Activated CD4-positive, alpha-beta T cell treated with anti-CD3 and anti-CD28 coated beads, Interleukin-10, Interleukin-2, amounts not matched to agents 100 ng/mL and 50 ng/mL, durations not matched to agents 16 hours and 8 hours (primary cell): ENCODE results near the gene CACNA1C.

Source experiments
- DNase-seq: peaks from one replicate; pipeline ENCODE4 v3.0.0-alpha.2; 2020

CACNA1C gene

DNA sequence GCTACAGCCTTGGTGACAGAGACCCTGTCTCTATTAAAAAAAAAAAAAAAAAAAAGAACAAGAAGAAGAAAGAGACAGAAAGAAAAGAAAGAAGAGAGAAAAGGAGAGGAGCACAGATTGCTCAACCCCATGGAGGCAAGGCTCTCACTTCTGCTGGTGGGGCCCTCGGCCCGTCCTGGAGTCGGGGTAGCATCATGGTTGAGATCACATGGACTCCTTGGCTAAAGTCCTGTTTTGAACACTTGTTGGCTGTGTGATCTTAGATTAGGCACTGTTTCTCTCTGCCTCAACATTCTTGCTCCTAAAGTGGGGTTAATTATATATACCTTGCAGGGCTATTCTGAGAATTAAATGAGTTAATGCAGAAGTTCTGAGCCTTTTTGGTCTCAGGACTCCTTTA is 207.7 kb downstream of the CACNA1C start:
- DNase-seq = no peak

DNA sequence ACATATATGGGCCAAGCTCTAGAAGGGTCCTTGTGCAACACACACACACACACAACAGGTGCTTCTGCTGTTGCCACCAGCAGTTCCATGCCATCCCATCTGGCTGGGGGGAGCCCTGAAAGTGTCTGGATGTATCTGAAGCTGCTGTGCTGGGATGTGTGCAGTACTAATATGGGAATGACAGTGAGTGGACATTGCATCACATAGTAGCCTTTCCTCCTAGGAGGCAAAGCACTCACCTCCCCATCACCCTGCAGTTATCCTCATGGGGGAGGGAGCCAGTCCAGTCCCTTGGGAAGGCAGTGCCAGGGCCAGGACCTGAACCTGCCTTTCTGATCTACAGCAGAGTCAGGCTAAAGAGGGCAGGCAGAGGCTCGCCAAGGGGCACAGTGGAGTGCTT is 208.9 kb downstream of the CACNA1C start:
- DNase-seq = no peak

DNA sequence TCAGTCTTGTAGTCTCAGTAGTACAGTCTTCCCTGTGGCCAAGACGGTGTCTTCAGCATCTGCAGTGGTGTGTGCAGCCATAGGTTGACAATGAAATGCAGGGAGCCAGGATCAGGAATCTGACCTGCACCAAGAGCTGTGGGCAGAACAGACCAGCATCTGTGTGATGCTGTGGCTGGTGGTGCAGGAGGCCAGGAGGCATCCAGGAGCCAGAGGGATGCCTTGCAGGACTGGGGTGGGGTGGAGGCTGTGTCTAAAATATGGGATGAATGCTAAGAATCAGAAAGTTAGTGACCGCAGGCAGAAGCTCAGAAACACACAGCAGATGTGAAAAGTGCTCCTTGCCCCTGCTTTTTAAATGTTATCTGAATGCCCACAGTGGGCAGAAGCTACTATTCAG is 209.7 kb downstream of the CACNA1C start:
- DNase-seq = no peak

DNA sequence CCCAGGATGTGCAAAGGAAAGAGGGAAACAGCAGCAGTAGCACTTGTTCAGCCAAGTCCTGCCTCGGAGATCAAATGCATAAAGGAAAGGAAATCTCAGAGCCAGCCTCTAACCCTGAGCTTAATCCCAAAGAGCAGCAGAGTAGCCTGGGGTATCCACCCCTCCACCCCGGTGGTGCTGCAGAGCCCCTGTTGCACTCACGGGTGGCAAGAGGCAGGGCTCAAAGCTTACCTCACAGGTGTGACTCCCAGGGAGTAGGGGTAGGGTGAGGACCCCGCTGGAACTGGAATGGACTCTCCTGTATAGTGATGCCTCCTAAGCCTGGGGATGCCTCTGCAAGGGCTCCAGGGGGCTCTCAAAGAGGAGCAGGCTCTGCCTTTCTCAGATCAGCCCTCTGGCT is 211.1 kb downstream of the CACNA1C start:
- no peak for DNase-seq

DNA sequence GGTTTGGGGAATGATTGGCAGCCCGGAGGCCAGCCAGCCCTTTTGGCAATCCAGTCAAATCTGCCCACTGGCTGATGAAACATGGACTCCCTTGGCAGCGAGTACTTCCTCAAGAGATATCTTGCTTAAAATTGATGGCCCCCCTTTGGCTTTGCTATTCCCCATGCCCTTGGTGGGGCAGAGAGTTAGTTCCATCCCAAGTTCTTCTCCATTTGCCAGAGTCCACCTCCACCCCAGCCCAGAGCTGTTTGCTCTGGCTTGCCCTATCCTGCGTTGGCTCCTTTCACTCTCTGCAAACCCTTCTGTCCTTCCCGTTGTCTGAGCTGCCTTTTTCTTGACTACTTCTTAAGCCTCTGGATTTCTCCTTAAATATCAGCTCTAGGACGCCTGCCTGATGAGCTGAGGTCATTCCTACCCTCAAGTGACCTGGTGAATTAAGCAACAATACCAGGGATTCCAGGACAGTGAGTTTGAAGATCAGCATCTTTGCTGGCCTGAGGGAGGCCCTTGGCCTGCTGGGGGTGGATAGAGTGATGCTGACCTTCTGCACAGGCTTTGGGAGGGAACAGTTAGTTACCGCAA is 212.0 kb downstream of the CACNA1C start:
- DNase-seq = no peak

DNA sequence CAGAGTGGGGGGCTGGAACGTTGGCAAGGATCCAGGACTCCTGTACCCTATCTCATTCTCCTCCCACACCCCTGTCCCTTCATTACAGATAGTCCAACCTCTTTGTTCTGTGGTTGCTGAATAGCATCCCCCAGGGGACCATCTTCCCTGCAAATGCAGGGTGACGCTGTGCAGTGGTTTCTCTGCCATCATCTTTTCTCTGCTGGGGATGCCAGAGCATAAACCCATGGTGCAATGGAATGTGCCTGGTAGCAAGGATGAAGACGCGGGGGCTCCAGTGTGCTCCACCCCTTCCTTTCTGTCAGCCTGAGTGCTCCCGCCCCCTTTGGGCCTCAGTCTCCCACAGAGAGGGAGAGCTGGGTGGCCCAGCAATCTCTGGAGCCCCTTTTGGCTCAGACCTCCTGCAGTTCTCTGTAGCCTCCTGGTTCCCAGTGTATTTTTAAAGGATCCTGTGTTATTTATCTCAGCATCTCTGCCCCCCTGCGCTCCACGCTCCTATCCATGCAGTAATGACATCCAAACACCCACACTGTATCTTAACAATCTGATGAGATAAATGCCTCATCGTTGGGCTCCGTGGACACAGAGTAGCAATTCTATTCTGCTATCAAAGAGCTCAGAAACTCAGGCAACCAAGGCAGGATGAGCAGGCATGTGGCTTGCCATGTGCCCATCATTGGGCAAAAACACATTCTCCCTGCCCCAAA is 212.8 kb downstream of the CACNA1C start:
- no peak for DNase-seq

DNA sequence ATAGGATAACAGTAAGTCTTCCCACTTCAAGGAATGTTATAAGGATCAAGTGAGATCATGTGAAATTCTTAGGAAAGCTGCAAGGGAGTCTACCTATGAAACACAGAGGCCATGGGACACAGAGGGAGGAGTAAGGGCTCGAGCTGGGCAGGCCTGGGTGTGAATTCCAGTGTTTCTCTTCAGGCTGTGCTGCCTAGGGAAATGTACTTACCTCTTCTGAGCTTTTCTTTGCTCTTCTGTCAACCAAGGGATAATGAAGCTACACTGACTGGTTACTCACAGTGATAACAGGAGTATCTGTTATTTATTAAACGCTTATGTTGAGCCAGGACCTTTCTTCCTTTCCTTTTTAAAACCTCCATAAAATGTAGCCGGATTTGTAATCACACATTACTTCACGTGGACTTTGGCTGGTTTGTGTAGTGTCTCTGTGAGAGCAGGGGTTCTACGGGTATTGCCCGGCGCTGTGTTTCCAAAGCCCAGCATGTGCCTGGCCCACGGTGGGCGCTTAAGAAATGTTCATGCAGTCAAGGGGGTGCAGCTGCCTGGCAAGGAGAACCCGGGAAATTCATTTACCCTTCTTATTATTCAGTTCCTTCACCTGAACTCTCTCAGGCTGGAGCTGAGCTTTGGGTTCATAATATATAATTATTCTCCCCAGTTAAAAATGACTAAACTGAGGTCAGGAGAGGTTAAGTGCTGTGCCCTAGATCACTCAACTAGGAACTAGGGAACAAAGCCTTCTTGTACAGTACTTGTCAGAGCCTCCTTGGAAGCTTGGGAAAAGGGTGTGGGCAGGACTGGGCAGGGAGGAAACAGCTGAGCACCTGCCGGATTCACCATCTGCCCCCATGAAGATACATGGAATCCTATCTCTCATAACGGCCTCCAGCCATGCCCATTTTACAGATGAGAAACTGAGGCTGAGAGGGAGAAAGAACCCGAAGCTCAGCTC is 214.2 kb downstream of the CACNA1C start:
- no peak for DNase-seq

DNA sequence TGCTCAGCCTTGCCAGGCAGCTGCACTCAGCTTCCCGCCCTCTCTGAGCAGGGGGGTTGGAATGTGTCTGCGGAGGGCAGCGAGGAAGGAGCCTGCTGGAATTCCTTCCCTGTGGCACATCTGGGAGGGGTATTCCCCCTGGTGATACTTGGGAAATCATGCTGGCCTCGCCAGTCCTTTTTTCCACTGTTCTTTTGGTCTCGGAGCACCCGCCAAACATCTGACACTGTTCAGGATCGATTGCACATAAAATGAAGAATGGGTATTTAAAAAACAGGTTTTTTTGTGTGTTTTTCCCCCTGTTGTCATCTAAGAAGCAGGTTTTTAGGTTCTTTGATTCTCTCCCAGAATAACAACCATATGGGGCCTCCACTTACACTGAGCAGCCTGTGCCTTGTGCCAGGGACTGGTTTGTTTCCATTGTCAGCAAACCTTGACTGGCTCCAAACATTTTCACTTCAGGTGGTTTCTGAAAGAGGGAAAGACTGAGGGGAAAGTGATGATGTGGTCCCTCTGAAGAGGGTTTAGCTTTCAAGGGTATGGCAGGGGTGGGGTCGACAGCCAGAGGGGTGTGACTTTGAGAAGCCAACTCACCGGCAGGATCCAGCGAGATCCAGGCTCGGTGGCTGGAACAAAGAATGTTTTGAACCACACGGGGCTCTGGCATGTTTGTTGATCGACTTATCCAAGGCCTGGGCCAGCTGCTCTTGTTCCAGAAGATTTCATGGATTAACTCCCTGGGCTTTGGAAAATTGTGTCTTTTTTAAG is 215.1 kb downstream of the CACNA1C start:
- no peak for DNase-seq

DNA sequence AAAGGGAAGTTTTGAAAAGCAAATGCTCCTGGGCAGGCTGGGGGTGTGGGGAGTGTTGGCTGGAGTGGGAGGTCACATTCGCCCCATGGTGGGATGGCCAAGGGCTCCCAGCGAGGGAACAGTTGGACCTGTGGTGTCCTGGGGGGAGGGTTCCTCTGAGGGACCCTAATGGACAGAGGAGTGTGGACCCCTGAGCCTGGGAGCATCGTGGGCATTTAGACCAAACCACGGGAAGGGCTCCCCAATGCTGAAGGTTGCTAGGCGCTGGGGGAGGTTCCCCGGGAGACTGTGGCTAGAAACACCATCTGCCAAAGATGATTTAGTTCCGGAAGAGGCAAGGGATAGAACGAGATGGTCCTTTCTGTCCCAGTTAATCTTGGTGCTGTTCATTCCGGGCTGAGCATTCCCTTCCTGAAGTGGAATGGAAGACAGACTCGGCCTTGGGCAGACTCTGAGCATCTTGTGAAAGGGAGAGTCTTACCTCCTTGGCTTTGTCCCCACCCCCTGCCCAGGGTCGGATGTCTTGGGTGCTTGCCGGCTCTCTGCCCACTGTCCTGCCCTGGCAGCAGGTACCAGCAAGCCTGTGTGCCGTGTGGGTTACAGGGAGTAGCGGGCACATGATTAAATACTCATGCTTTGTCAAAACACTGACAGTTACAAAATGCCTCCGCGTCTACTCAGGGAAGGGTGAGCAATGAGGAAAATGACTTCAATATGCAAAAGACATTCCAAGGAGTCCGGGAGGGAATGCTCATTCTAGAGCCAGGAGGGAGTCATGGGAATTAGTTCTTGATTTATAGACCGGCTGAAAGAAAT is 215.9 kb downstream of the CACNA1C start:
- no peak for DNase-seq

DNA sequence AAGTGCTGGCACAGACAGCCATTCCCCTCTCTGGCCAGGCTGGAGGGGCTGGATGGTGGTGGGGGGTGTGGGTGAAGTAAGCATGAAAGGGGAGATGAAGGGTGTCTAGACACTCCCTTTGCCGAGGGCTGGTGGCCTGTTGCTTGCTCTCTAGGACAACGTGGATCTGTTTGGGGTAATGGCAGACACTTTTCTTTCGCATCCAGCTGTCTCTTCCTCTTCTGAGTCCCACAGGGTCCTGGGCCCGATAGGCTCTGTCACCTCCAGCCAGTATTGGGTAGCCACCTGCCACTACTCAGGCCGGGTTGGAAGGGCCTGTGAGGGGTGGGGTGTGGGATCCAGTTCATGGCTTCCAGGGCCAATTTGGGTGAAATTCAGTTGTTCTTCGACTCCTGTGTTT is 218.1 kb downstream of the CACNA1C start:
- no peak for DNase-seq

DNA sequence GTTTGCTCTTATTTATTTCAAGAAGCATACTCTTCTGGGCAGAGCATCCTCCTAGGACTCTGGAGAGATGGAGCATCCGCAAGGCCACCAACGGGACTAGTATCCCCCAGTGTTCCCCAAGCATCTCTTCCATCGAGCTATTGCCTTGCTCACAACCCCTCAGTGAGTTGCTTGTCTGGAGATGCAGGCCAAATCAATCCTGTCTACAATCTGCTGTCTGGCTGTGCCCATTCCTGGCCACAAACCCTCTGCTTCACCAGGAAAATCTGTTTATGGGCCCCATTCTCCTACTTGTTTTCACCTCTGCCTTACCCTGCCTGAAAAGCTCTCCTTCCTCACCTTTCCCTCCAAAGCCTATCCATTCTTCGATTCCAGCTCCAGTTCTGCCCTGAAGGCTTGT is 219.2 kb downstream of the CACNA1C start:
- DNase-seq = no peak

DNA sequence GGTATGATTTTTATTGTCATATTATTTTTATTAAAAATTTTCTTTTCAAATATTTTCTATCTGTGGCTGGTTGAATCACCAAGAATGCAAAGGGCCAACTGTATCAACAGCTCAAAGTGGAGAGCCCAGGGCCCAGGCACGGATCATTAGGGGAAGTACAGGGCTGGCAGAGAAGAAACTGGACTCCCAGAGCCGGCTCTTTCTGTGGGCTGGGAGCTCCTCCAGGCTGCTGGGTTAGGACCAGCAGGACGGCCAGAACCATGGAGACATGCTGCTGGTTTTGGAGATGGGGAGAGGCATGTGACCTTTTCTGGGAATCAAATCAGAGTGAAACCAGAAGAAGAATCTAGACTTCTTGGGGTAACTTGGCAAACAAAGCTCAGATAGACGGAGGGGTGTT is 220.5 kb downstream of the CACNA1C start:
- DNase-seq = no peak

DNA sequence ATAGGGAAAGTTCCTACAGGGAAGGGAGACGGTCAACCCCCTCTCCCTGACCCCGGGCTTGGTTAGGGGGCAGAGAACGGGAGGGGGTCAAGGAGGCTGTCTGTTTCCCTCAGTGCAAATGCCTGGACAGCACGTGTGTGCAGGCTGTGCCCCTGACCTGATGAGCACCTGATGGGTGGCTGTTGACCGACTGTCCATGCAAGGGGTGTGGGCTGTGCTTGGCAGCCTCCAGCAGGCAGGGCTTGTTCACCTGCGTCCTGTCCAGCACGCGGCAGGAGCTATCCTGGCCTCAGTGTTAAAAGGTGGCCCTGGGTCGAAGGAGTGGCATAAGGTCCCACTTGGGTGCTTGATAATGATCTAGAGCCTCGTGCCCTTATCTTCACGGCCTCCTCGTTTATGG is 221.0 kb downstream of the CACNA1C start:
- DNase-seq = no peak

DNA sequence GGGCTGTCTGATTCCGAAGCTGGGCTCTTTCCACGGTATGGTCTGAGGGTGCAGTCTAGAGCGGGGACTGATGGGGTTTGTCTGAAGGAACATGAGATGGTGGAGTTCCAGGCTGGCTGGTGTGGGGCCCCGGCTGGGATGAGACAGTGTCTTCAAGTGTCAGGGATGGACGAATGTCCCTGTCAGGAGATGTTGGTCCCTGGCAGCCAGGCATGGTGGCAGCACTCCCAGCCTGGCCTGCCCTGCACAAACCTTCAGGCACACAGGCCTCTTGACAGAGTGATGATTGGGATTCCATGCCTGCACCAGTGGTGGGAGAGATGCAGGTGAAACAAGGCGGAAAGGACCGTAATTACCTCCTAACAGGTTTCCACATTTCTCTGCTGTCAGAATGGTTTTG is 221.9 kb downstream of the CACNA1C start:
- DNase-seq = no peak

DNA sequence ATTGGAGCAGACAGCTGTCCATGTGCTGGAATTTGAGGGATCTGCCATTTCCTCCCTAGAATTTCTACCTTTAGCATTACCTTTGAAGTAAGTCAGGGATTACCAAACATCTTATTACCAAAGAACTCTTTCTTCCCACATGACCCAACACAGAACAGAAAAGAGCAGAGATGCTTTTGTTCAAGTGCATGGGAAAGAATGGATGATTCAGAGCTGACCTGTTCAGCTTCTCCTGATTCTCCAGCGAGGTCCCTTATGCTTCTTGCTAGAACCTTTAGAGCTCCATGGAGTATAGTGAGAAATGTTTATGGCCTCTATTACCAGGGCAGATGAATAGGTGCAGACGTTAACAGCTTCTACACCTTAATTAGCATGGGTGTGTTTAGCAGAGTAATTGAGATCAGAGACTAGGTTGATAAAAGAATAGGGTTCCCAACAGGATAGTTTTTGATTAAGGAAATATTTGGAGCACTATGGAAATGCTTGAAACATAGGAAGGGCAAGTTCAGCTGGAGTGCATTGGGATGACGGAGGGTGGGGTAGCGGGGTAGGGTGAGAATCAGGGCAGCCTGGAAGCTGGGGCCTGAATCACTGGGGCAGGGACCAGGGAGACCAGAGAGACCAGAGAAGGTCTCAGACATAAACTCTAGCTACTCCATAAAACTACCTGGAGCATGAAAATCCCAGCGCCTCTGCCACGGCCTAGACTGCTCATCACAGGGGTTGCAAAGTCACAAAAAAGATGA is 223.7 kb downstream of the CACNA1C start:
- DNase-seq = no peak

DNA sequence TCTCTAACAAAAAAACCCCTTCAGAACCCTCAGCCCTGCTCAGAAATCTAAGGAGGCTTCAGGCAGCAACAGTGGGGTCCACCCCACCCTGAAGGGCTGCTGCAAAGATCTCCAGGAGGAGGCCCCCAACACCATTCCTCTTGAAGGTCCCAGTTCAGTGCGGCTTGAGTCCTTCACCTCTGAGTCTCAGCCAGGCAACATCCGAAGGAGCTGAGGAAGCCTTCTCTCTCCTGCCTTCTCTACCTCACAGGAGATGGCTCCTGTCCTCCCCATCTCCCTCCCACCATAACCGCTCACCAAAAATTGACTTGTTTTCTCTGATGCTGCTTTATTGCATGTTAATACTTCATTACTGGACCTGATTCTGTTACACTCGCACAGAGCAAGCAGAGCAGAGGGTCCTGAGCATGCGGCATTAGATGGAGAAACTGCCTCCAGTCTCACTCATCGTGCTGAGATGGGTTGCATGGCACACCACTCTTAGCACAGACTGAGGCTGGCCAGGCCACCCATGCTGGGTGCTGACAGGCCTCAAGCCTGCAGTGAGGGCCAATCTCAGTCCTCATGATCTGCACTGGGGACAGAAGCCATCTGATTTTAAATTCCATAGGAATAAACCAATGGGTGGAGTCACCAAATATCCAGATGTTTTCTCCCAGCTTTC is 224.8 kb downstream of the CACNA1C start:
- no peak for DNase-seq

DNA sequence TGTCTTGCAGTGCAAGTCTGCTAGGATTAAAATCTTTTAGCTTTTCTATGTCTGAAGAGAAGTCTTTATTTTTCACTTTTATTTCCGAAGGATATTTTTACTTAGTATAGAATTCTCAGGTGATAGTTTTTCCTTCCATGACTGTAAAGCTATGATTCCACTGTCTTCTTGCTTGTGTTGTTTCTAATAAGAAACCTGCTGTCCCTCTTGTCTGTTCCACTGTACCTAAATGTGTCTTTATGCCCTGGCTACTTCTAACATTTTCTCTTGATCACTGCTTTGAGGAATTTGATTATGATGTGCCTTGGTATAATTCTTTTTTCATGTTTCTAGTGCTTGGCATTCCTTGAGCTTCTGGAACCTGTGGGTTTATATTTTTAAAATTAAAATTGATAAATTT is 228.7 kb downstream of the CACNA1C start:
- DNase-seq = no peak

DNA sequence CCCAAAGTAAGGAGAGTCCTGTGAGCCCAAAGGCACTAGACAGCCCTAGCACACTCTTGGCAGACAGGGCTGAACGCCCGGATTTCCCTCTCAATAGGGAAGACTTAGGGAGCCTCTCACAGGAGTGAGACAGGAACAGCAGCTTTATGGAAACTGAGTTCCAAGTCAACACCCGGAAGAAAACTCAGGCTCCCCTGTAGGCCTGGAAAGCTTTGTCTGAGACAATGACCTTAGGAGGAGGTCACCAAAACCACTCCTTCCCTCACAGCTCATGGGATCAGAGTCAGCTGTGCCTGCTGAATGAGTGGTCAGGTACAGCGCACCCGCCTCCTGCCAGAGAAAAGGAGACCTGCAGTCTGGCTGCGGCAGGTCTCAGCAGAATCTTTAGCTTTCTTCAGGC is 229.5 kb downstream of the CACNA1C start:
- DNase-seq = no peak

DNA sequence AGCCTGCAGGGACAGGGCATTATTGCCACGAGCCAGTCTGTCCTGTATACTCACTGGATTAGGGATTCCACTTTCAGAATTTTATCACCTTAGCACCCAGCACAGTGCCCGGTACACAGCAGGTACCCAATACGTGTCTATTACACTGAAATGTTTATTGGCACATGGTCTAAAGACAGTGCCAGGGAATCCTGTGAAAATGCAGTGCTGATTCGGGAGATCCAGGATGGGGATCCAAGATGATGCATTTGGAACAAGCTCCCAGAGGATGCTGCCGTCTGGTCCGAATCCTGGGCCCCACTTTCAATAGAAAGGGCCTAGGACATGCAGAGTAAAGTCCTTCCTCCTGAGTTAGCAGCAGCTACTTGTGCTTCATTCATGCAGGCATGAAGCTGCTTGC is 230.7 kb downstream of the CACNA1C start:
- DNase-seq = no peak

DNA sequence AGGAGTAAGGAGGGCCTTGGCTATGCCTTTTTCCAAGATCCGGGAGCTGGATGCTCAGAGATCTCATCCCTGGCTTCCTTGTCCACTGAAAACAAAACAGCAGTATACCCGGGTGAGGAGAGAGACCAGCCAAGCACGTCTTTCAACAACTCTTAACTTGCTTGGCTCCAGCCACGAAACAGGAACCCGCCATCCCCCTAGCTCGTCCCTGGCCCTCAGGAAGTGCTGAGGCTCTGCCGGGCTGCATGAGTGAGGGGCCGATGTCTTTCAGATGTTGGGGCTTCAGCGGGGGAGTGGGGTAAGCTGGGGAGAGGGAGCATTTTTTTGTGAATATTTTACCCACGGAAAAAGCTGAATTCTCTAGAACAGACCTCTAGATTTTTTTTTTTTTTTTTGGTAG is 231.1 kb downstream of the CACNA1C start:
- DNase-seq = no peak

DNA sequence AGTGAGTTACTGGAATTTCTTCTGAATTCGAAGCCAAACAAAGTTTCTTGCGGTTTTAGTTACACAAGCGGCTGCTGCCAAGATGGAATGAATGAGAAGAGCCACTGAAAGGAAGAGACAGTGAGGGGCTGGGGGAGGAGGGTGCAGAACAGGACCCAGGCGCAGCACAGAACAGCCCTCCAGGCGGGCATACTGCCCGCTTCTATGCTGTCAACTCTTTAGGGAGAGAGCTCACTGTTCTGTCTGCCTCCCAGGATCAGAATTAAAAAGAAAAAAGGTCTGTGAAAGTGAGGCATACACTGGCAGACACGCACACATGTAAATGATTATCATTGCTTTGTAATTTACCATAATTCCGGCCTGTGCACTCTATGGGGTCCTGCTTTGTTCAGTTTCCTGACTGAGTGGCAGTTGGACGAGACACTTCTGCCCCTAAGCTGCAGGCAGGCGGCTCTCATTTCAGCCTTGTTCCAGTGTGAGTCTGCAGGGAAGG is 231.6 kb downstream of the CACNA1C start:
- DNase-seq = no peak
